Measurements from ENCODE around the gene ZNF506.
"Not testable (repeated sequence)": the region's sequence is repeated elsewhere in the genome, so short reads cannot be mapped to it uniquely, and the experiment has no call there.

The ZNF506 gene

DNA sequence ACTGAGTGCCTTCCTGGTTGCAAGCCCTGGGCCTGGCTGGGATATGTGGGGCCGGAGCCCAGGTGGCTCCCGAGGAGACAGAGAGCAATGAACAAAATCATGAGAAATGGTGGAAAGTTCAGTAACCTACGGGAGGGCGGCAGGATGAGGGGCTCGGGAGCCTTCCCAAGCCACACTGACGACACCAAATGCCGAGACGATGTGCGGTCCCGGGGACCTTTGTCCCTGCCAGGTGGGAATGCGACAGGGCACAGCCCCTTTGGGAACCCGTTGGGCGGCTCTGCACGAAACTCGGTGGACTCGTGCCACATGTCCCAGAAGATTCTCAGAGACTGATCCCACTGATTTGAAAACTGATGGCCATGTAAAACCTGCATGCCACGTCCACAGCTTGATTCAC lies 76.9 kb downstream of the ZNF506 start:
- DNase-seq (ENCODE audit: low read depth in 2 of 2), result no peak

DNA sequence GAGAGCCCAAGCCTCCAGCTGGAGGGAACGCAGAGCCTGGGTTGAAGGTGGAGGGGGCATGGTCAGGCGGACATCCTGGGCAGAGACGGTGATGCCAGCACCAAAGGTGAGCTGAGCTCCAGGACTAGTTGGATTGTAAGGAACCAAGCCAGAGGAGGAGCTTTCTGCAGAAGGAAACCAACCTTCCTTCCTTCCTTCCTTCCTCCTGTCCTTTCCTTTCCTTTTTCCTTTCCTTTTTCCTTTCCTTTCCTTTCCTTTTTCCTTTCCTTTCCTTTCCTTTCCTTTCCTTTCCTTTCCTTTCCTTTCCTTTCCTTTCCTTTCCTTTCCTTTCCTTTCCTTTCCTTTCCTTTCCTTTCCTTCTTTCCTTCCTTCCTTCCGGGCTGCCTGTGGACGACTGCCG lies 77.6 kb downstream of the ZNF506 start:
- not testable (repeated sequence) for DNase-seq (ENCODE audit: low read depth in 2 of 2)

DNA sequence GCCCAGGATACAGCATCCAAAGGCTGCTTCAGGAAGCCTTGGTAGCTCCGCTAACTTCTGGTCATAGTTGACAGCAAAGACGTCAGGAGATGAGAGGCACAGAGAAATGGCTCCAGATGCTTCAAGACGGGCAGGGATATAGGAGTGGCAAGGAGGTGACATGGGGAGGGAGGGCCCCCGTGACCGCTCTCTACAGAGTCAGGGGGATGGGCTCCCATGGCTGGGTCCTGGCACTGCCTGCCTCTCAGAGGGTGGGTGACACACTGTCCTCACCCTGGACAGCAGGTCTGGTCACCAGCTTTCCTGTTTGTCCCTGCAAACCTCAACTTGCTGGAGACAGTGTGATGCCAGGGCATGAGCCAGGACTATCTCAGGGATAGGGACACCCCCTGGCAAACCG lies 78.4 kb downstream of the ZNF506 start:
- no peak for DNase-seq (ENCODE audit: low read depth in 2 of 2)

DNA sequence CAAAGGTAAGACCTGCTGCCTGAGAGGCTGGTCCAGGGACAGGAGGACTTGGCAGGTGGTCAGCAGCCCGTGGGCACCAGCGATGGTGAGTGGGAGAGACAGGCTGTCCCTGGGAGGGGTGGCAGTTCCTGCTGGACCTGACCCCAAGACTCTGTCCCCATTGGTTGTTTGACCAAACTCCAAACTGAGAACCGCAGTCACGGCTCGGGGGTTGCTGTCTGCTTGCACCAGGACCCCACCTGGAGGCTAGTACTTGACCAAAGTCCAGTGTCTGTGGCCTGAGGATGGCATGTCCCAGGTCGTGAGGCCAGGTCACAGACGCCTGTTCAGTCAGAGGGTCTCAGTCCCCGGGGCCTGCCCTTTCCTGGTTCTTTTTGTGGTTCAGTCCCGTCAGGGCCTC lies 78.8 kb downstream of the ZNF506 start:
- no peak for DNase-seq (ENCODE audit: low read depth in 2 of 2)
